ENCODE data around the gene LIPC.

The LIPC gene

DNA sequence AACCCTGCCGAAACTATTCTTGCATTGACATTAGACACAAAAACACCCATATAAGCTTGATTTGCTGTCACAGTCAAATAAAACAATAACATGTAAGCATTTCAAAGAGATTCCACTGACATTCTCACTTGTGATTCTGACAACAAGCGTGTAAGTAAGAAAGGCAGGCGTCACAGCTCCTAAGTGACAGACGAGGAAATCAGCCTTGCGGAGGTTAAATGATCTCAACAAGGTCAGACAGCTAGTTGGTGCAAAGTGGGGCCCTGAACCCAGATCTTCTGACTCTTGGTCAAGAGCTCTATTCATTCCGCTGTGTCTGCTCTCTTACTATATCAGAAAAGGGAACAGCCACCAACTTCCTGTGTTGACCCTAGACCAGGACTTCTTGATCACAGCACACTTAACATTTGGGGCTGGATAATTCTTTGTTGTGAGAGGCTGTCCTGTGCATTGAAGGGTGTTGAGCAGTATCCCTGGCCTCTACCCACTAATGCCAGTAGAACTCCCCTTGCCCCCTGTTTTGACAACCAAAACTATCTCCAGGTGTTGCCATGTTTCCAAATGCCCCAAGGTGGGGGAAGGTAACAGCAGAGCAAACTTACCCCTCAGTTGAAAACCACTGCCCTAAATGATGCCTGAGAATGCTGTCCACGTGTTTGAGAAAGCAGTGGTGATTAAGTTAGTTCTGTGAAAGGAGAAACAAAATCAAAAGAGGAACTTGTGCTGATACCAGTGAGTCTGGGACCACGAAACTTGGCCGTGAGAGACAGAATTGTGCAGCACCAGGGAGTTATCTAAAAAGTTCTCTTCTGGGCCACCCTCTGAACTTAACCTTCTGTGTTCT lies 86.1 kb downstream of the LIPC start:
- Mint-ChIP-seq H3K27ac (peak overlapping the region; percentile 93), H3K9me3 (peaks cover 14% of the 10 kb centered on the region), H3K4me3 (peak overlapping the region; percentile 56), H3K36me3 (ENCODE audit: low read depth) (peaks cover 9% of the 10 kb centered on the region), H3K4me1 (ENCODE audit: low read depth) (peaks cover 65% of the 10 kb centered on the region), H3K27me3 (ENCODE audit: low read depth) (no peaks in the 10 kb centered on the region)
- DNase-seq (ENCODE audit: low spot score): no peak

DNA sequence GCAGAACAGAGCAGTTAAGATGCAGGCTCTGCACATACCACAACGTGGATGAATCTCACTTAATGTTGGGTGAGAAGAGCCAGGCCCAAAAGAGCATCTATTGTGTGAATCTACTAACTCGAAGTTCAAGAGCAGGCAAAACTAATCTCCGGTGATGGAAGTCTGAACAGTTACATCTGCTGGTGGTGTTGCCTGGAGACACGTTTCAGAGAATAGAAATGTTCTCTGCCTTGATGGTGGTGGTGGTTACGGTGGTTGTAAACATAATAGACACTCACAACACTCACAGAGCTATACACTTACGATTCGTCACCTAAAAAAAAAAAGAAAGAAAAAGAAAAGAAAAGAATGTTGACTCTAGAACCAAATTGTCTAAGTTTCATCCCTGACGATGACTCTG lies 86.8 kb downstream of the LIPC start:
- peak overlapping the region; percentile 93 for H3K27ac Mint-ChIP-seq
- H3K4me1 Mint-ChIP-seq (ENCODE audit: low read depth): peaks cover 60% of the 10 kb centered on the region
- peaks cover 9% of the 10 kb centered on the region for H3K36me3 Mint-ChIP-seq (ENCODE audit: low read depth)
- peak overlapping the region; percentile 12 for H3K4me3 Mint-ChIP-seq
- no peaks in the 10 kb centered on the region for H3K27me3 Mint-ChIP-seq (ENCODE audit: low read depth)
- H3K9me3 Mint-ChIP-seq: peaks cover 14% of the 10 kb centered on the region
- DNase-seq (ENCODE audit: low spot score): no peak

DNA sequence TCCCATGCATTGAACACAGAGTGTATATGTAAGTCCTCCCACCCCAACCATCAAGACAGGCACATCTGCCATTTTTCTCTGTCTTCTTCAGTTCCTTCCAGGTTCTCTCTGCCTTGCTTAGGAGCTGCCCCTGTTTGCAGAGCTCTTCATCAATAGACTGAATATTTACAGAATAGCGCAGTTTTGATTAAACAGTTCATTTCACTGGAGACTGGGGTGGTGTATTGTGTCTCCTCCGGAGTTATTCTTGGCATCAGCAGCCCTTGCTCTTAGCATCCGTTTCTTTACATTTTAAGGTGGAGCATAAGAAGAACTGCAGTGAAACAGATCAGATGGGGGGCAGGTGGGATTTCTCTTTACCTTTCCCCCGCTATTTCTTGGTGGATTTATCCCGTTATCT lies 87.7 kb downstream of the LIPC start:
- peaks cover 9% of the 10 kb centered on the region for H3K36me3 Mint-ChIP-seq (ENCODE audit: low read depth)
- peaks cover 56% of the 10 kb centered on the region for H3K4me1 Mint-ChIP-seq (ENCODE audit: low read depth)
- H3K4me3 Mint-ChIP-seq: no peak overlapping the region
- peak overlapping the region; percentile 10 for H3K27ac Mint-ChIP-seq
- H3K9me3 Mint-ChIP-seq: peaks cover 14% of the 10 kb centered on the region
- no peak for DNase-seq (ENCODE audit: low spot score)
- no peaks in the 10 kb centered on the region for H3K27me3 Mint-ChIP-seq (ENCODE audit: low read depth)

DNA sequence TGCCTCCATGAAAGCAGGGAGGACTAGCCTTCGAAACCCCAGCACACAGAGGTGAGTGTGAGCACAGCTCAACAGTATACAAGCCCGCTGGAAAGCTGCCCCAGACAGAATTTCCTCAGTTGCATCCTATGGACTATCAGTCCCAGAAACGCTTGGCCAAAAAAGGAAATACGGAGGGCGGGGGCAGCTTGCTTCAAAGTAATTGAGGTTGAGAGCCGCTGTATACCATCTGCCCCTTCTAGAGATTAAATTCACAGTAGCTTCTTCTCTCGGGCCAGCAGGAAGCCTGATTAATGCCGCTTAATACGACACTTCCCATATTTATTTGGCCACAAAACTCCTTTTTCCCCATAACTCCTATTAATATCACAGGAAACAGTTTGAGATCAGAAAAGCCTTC lies 88.7 kb downstream of the LIPC start:
- peaks cover 55% of the 10 kb centered on the region for H3K4me1 Mint-ChIP-seq (ENCODE audit: low read depth)
- DNase-seq (ENCODE audit: low spot score): no peak
- peaks cover 9% of the 10 kb centered on the region for H3K36me3 Mint-ChIP-seq (ENCODE audit: low read depth)
- peaks cover 10% of the 10 kb centered on the region for H3K9me3 Mint-ChIP-seq
- no peak overlapping the region for H3K27ac Mint-ChIP-seq
- no peak overlapping the region for H3K4me3 Mint-ChIP-seq
- no peaks in the 10 kb centered on the region for H3K27me3 Mint-ChIP-seq (ENCODE audit: low read depth)

DNA sequence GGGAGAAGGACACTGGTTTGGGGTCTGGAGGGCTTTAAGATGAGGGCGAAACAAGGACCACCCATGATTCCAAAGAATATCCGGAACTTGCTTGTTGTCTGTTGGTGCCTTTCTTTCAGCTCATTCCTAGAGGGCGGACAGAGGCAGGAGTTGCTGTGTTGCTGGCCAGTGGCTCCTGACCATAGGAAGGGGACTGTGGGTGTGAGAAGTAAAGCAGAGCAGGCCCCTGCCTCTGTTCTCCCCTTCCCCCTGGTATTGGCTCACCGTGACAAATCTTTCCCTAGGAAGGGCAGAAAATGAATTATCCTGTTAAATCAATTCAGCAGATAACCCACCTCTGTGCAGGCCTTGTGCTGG lies 89.1 kb downstream of the LIPC start:
- DNase-seq (ENCODE audit: low spot score): no peak
- peaks cover 50% of the 10 kb centered on the region for H3K4me1 Mint-ChIP-seq (ENCODE audit: low read depth)
- H3K4me3 Mint-ChIP-seq: no peak overlapping the region
- H3K36me3 Mint-ChIP-seq (ENCODE audit: low read depth): peaks cover 6% of the 10 kb centered on the region
- no peaks in the 10 kb centered on the region for H3K27me3 Mint-ChIP-seq (ENCODE audit: low read depth)
- peaks cover 8% of the 10 kb centered on the region for H3K9me3 Mint-ChIP-seq
- no peak overlapping the region for H3K27ac Mint-ChIP-seq

DNA sequence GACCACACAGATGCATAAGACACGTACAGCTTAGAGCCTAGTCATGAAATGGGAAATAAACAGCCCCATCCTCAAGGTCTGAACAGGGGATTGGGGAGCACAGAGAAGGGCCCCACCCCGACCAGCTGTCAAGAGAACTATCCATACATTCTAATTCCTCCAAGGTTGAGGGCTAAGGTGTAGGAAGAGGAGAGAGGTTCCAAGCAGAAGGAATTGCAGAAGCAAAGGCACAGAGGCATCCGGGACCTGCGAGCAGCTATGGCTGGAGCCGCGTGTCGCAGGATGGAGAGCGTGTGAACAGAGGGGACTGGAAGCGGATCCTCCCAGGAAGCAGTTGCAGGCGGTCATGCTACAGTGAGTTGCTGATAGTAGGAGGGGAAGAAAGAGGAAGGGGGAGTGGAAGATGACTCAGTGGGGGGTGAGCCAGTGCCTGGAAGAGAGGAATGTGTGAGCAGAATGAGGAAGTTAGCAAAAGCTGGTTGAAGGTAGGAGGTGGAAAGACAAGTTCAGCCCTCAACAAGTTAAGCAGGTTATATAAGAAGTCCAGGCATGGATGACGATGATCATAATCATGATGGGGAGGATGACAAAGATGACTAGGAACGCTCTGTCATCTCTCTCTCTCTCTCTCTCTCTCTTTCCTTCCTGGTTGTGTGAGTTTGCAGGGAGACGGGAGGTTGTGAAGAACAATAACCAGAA lies 89.7 kb downstream of the LIPC start:
- Mint-ChIP-seq H3K27me3 (ENCODE audit: low read depth) (no peaks in the 10 kb centered on the region), H3K4me3 (no peak overlapping the region), H3K27ac (no peak overlapping the region), H3K9me3 (peaks cover 3% of the 10 kb centered on the region), H3K36me3 (ENCODE audit: low read depth) (peaks cover 2% of the 10 kb centered on the region), H3K4me1 (ENCODE audit: low read depth) (peaks cover 45% of the 10 kb centered on the region)
- no peak for DNase-seq (ENCODE audit: low spot score)

DNA sequence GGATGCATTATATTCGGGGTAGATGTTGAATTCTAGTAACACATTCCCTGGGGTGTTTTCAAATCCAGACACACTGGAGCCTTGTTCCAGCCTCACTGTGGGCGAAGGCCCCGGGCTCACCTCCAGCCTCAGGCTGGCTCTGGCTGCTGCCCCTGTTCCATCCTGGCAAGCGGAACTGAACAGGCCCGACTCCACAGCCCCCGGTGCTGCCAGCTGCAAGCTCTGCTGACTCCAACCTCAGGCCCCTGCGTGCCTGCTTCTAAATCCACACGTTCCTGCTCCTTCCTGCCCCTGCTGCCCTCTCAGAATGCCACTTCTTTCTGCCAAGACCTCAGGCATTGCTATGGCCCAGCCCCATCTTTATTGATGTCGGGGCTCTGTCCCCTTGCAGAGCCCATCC lies 90.6 kb downstream of the LIPC start:
- Mint-ChIP-seq H3K4me3 (no peak overlapping the region), H3K27me3 (ENCODE audit: low read depth) (no peaks in the 10 kb centered on the region), H3K36me3 (ENCODE audit: low read depth) (no peaks in the 10 kb centered on the region), H3K9me3 (no peaks in the 10 kb centered on the region), H3K4me1 (ENCODE audit: low read depth) (peaks cover 36% of the 10 kb centered on the region), H3K27ac (no peak overlapping the region)
- DNase-seq (ENCODE audit: low spot score): no peak

DNA sequence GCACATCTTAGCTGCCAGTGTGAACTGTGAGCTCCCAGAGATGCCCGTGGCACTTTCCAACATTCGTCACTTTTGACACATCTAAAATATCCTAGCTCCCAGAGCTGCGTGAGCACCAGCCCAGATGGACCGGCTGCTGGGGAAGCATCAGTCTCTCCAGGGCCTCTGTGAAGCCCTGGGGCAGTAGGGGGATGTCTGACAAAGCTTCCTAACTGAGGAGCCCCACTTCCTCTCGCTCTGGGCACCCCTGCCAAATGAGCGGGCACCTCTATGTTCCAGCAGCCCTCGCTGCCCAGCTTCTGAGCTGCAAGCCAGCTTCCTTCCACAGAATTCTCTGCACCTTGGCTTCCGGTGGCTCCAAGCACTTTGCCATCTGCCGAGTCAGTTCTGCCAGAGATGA lies 91.1 kb downstream of the LIPC start:
- Mint-ChIP-seq H3K4me3 (no peak overlapping the region), H3K4me1 (ENCODE audit: low read depth) (peaks cover 32% of the 10 kb centered on the region), H3K9me3 (no peaks in the 10 kb centered on the region), H3K36me3 (ENCODE audit: low read depth) (no peaks in the 10 kb centered on the region), H3K27me3 (ENCODE audit: low read depth) (no peaks in the 10 kb centered on the region), H3K27ac (no peak overlapping the region)
- no peak for DNase-seq (ENCODE audit: low spot score)

DNA sequence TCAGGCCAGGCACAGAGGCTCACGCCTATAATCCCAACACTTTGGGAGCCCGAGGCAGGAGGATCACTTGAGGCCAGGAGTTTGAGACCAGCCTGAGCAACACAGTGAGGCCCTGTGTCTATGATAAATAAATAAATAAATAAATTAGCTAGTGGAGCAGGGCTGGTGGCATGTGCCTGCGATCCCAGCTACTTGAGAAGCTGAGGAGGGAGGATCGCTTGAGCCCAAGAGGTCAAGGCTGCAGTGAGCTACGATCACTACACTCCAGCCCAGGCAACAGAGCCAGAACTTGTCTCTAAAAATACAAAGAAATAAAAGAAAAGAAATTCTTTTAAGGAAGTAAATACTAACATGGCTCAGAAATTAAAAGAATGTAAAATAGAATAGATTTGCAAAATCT lies 91.8 kb downstream of the LIPC start:
- no peak overlapping the region for H3K4me3 Mint-ChIP-seq
- no peak overlapping the region for H3K27ac Mint-ChIP-seq
- DNase-seq (ENCODE audit: low spot score): no peak
- H3K9me3 Mint-ChIP-seq: no peaks in the 10 kb centered on the region
- no peaks in the 10 kb centered on the region for H3K36me3 Mint-ChIP-seq (ENCODE audit: low read depth)
- H3K4me1 Mint-ChIP-seq (ENCODE audit: low read depth): peaks cover 24% of the 10 kb centered on the region
- no peaks in the 10 kb centered on the region for H3K27me3 Mint-ChIP-seq (ENCODE audit: low read depth)

DNA sequence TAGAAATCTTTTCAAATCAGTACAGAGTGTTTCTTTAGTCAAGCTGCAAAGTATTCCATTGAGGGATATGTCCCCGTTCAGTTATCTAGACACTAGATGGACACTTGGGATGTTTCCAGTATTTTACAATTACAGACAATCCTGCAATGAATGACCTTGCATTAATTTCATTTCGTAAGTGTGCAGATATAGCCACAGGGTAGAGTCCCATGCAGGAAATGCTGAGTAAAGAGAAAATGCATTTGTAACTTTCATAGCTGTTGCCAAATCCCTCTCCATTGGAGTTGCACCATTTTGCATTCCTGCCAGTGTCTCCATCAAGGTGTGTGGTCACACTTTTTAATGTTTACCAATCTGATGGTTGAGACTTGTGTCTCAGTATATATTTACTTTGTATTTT lies 92.5 kb downstream of the LIPC start:
- H3K27ac Mint-ChIP-seq: no peak overlapping the region
- no peak for DNase-seq (ENCODE audit: low spot score)
- H3K36me3 Mint-ChIP-seq (ENCODE audit: low read depth): no peaks in the 10 kb centered on the region
- no peaks in the 10 kb centered on the region for H3K27me3 Mint-ChIP-seq (ENCODE audit: low read depth)
- H3K4me1 Mint-ChIP-seq (ENCODE audit: low read depth): peaks cover 21% of the 10 kb centered on the region
- H3K9me3 Mint-ChIP-seq: no peaks in the 10 kb centered on the region
- H3K4me3 Mint-ChIP-seq: no peak overlapping the region

DNA sequence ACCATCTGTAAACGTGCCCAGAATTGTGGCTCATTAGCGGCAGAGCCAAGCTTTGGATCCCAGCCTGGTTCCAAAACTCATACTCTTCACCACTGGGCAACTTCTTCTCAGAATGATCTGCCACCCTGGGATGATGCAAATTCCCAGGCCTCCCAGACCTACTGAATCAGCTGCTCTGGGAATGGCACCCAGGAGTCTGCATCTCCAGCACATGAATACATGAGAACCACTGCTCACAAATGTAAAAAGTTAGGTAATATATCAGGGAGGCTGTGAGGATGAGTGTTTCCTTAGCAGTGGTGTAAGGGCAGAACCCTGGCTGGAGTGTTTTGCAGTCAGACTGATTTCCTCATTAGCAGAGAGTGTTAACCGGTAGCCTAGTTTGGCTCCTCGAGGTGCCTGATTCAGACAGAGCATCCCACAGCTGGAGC lies 94.2 kb downstream of the LIPC start:
- no peaks in the 10 kb centered on the region for H3K9me3 Mint-ChIP-seq
- no peaks in the 10 kb centered on the region for H3K36me3 Mint-ChIP-seq (ENCODE audit: low read depth)
- H3K4me1 Mint-ChIP-seq (ENCODE audit: low read depth): peaks cover 7% of the 10 kb centered on the region
- DNase-seq (ENCODE audit: low spot score): no peak
- no peak overlapping the region for H3K27ac Mint-ChIP-seq
- no peaks in the 10 kb centered on the region for H3K27me3 Mint-ChIP-seq (ENCODE audit: low read depth)
- H3K4me3 Mint-ChIP-seq: no peak overlapping the region

DNA sequence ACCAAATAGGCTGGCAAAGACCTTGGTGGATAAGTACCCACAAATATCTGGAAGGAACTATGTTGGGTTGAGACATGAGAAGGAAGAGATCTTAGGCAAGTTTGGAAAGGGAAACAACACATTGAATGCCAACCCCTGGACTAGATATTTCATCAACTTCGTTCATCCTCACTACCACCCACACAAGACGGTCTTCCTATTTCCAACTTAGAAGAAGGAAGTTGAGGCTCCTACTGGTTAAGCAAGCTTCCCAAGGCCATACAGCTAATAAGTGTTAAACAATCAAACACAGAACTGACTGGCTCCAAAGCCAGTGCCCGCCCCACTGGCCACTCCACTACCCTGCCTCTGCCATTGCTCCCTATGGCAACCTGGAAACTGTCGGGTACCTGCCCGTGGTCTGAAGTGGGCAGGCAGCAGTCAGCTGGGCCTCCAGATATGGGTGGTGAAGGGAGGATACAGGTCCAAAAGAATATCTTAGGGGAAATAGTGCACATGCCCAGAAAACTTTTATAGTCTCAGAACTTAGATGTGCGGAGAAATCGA lies 94.9 kb downstream of the LIPC start:
- no peaks in the 10 kb centered on the region for H3K36me3 Mint-ChIP-seq (ENCODE audit: low read depth)
- no peak overlapping the region for H3K4me3 Mint-ChIP-seq
- no peak for DNase-seq (ENCODE audit: low spot score)
- H3K27ac Mint-ChIP-seq: no peak overlapping the region
- peaks cover 2% of the 10 kb centered on the region for H3K4me1 Mint-ChIP-seq (ENCODE audit: low read depth)
- no peaks in the 10 kb centered on the region for H3K9me3 Mint-ChIP-seq
- no peaks in the 10 kb centered on the region for H3K27me3 Mint-ChIP-seq (ENCODE audit: low read depth)

DNA sequence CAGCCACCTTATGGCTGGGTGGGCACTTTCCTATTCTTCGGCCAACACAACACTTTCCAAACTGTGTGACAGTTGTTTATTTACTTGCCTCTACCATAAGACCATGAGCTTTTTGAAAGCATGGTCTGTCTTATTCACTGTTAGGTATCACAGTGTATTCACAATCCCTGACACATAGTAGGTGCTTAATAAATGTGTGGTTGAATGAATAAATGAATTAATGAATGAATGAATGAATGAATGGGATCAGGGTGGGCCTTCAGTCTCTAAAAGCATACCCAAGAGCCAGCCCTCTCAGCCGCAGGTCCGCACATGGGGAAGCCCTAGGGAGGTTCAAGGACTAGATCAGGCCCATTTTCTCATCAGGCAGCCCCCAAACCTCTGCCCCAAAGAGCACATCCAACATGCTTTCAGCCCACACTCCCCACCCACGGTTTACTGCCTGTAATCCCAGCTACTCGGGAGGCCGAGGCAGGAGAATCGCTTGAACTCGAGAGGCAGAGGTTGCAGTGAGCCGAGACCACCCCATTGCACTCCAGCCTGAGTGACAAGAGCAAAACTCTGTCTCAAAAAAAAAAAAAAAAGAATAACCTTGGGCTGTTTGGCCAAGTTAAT lies 95.9 kb downstream of the LIPC start:
- no peaks in the 10 kb centered on the region for H3K9me3 Mint-ChIP-seq
- H3K4me1 Mint-ChIP-seq (ENCODE audit: low read depth): peaks cover 2% of the 10 kb centered on the region
- no peaks in the 10 kb centered on the region for H3K36me3 Mint-ChIP-seq (ENCODE audit: low read depth)
- no peak for DNase-seq (ENCODE audit: low spot score)
- H3K27ac Mint-ChIP-seq: peak overlapping the region; percentile 11
- H3K4me3 Mint-ChIP-seq: no peak overlapping the region
- no peaks in the 10 kb centered on the region for H3K27me3 Mint-ChIP-seq (ENCODE audit: low read depth)

DNA sequence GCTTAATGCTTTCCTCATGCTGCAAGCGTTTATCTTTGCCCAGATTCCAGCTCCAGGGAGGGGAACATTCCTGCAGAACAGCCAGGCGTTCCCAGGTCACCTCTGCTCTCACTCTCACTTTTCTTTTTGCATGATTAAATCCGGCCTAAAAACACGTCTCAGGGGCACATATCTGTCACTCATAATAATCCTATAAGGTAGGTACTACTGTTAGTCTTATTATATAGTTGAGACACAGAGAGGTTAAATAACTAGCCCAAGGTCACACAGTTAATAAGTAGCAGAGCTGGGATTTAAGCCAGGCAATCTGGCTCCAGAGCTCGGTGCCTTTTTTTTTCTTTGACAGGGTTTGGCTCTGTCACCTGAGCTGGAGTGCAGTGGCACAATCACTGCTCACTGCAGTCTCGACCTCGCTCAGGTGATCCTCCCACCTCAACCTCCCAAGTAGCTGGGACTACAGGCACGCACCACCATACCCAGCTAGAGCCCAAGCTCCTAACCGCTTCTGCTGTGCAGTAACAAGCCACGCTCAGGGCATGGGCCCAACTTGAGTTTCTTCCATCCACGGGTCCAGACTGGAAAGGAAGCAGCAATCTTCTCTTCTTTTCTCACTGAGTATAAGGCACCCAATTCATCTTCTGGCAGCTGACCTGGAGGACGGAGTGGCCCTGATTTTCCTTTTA lies 96.5 kb downstream of the LIPC start:
- peaks cover 5% of the 10 kb centered on the region for H3K4me1 Mint-ChIP-seq (ENCODE audit: low read depth)
- H3K27ac Mint-ChIP-seq: no peak overlapping the region
- no peaks in the 10 kb centered on the region for H3K36me3 Mint-ChIP-seq (ENCODE audit: low read depth)

More for the DNA sequence above, 96.5 kb downstream of the LIPC start:
- Mint-ChIP-seq H3K9me3 (no peaks in the 10 kb centered on the region), H3K27me3 (ENCODE audit: low read depth) (no peaks in the 10 kb centered on the region), H3K4me3 (no peak overlapping the region)
- DNase-seq (ENCODE audit: low spot score): no peak
